Measurements from ENCODE around the gene SMAD5. TPM values are rescaled to one million over a fixed set of nuclear protein-coding genes. Genes with fewer than 3 reads are reported as not detected.

Gene SMAD5
- total RNA-seq, 2 donors from 2014 or later, result 97.8 to 105 TPM

- no peaks in the 10 kb centered on the region for H3K9me3 Mint-ChIP-seq
- H3K36me3 Mint-ChIP-seq (ENCODE audit: low read depth), result peaks cover 43% of the 10 kb centered on the region
- Histone ChIP-seq H3K36me3 (ENCODE audit: control insufficient read depth, insufficient read depth, low read length) (peaks cover 91% of the 10 kb centered on the region), H3K4me3 (ENCODE audit: low read length) (no peak overlapping the region), H3K4me1 (ENCODE audit: control insufficient read depth, insufficient read depth, low read length) (no peaks in the 10 kb centered on the region), H3K9me3 (ENCODE audit: control insufficient read depth, low read length) (no peaks in the 10 kb centered on the region), H3K9ac (ENCODE audit: extremely low read depth, low read length, poor library complexity, severe bottlenecking) (no peak overlapping the region), H3K27me3 (ENCODE audit: control insufficient read depth, insufficient read depth, low read length, poor library complexity, severe bottlenecking) (no peaks in the 10 kb centered on the region), H3K27ac (ENCODE audit: low read depth, low read length) (no peak overlapping the region)
- 100% methylated on average over 1 of the region's 1 CpG; no CpG with 5 or more reads in 1 of the 2 experiments for WGBS, 2 experiments (ENCODE audit: insufficient coverage in 1 of 2, insufficient read length in 1 of 2)
- H3K27me3 Mint-ChIP-seq (ENCODE audit: insufficient read depth), result no peaks in the 10 kb centered on the region
- no peak overlapping the region for H3K4me3 Mint-ChIP-seq
- no peak overlapping the region for H3K27ac Mint-ChIP-seq
- H3K4me1 Mint-ChIP-seq, result no peaks in the 10 kb centered on the region
- TF ChIP-seq, protein P1, sequence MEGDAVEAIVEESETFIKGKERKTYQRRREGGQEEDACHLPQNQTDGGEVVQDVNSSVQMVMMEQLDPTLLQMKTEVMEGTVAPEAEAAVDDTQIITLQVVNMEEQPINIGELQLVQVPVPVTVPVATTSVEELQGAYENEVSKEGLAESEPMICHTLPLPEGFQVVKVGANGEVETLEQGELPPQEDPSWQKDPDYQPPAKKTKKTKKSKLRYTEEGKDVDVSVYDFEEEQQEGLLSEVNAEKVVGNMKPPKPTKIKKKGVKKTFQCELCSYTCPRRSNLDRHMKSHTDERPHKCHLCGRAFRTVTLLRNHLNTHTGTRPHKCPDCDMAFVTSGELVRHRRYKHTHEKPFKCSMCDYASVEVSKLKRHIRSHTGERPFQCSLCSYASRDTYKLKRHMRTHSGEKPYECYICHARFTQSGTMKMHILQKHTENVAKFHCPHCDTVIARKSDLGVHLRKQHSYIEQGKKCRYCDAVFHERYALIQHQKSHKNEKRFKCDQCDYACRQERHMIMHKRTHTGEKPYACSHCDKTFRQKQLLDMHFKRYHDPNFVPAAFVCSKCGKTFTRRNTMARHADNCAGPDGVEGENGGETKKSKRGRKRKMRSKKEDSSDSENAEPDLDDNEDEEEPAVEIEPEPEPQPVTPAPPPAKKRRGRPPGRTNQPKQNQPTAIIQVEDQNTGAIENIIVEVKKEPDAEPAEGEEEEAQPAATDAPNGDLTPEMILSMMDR (conservative IDR thresholded peaks at IDR 0.05), result no peak
- no peak for DNase-seq
These were observed 31.6 kb downstream of the SMAD5 start for GRCh38 chr5:136164226-136164625.

DNA sequence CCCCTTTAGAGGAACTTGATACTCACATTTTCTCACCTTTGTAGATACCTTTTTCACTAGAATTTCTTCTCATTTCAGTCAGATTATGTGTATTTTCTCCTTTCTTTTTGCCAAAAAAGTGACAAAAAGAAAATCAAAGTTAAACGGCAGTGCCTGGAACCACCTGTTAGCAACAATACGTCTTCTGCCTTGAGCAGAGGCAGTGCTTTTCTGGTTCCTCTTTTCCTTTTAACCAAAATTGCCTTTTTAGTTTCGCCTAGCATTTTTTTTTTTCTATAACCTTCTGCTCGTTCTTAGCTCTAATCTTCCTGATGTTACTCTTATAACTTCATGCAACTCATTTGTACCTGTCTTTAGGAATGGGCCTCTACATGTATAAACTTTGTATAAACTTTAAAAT lies 34.3 kb downstream of the SMAD5 start:
- Histone ChIP-seq H3K36me3 (ENCODE audit: control insufficient read depth, insufficient read depth, low read length) (peaks cover 85% of the 10 kb centered on the region), H3K27ac (ENCODE audit: low read depth, low read length) (no peak overlapping the region), H3K27me3 (ENCODE audit: control insufficient read depth, insufficient read depth, low read length, poor library complexity, severe bottlenecking) (no peaks in the 10 kb centered on the region), H3K9ac (ENCODE audit: extremely low read depth, low read length, poor library complexity, severe bottlenecking) (no peak overlapping the region), H3K4me1 (ENCODE audit: control insufficient read depth, insufficient read depth, low read length) (no peaks in the 10 kb centered on the region), H3K4me3 (ENCODE audit: low read length) (no peak overlapping the region), H3K9me3 (ENCODE audit: control insufficient read depth, low read length) (no peaks in the 10 kb centered on the region)
- WGBS, 2 experiments (ENCODE audit: insufficient coverage in 1 of 2, insufficient read length in 1 of 2), result 92 to 93% methylated on average over 4 of the region's 4 CpGs
- H3K4me3 Mint-ChIP-seq, result no peak overlapping the region
- TF ChIP-seq, protein P1 (conservative IDR thresholded peaks at IDR 0.05), result no peak
- no peak for DNase-seq
- peaks cover 49% of the 10 kb centered on the region for H3K36me3 Mint-ChIP-seq (ENCODE audit: low read depth)
- no peak overlapping the region for H3K27ac Mint-ChIP-seq
- no peaks in the 10 kb centered on the region for H3K9me3 Mint-ChIP-seq
- no peaks in the 10 kb centered on the region for H3K27me3 Mint-ChIP-seq (ENCODE audit: insufficient read depth)
- H3K4me1 Mint-ChIP-seq, result peaks cover 3% of the 10 kb centered on the region

GRCh38 chr5:136169218-136169617 lies 36.6 kb downstream of the SMAD5 start:
- 94 to 100% methylated on average over 2 to 3 of the region's 3 CpGs for WGBS, 2 experiments (ENCODE audit: insufficient coverage in 1 of 2, insufficient read length in 1 of 2)
- no peak overlapping the region for H3K27ac Mint-ChIP-seq
- no peaks in the 10 kb centered on the region for H3K4me1 ChIP-seq (ENCODE audit: control insufficient read depth, insufficient read depth, low read length)
- peaks cover 3% of the 10 kb centered on the region for H3K4me1 Mint-ChIP-seq
- H3K36me3 Mint-ChIP-seq (ENCODE audit: low read depth), result peaks cover 52% of the 10 kb centered on the region
- peaks cover 80% of the 10 kb centered on the region for H3K36me3 ChIP-seq (ENCODE audit: control insufficient read depth, insufficient read depth, low read length)
- H3K9ac ChIP-seq (ENCODE audit: extremely low read depth, low read length, poor library complexity, severe bottlenecking), result no peak overlapping the region
- no peaks in the 10 kb centered on the region for H3K9me3 Mint-ChIP-seq
- no peaks in the 10 kb centered on the region for H3K27me3 Mint-ChIP-seq (ENCODE audit: insufficient read depth)
- H3K27me3 ChIP-seq (ENCODE audit: control insufficient read depth, insufficient read depth, low read length, poor library complexity, severe bottlenecking), result no peaks in the 10 kb centered on the region
- TF ChIP-seq, protein P1 (conservative IDR thresholded peaks at IDR 0.05), result no peak
- no peak overlapping the region for H3K27ac ChIP-seq (ENCODE audit: low read depth, low read length)
- H3K4me3 ChIP-seq (ENCODE audit: low read length), result no peak overlapping the region
- DNase-seq, result no peak
- no peaks in the 10 kb centered on the region for H3K9me3 ChIP-seq (ENCODE audit: control insufficient read depth, low read length)
- H3K4me3 Mint-ChIP-seq, result no peak overlapping the region

Measured in endodermal cell (in vitro differentiated cells).